Cardiac fibroblast (primary cell): Measurements from ENCODE around the gene ZMYND8.

ENCODE experiments used
- DNase-seq, 2 donors: peaks; one replicate each; pipeline versions ENCODE4 v3.0.0 to v3.0.0-alpha.2; 2010; ENCODE audit warnings: low read depth in 2 of 2
- H3K4me3 ChIP-seq, 2 donors: replicated peaks in 1 of 2; 1 replicate in 1 of 2; 2 replicates in 1 of 2; pipeline ENCODE4 v1.5.1; 2011; ENCODE audit warnings: low read depth in 2 of 2, low read length in 2 of 2, mild to moderate bottlenecking in 2 of 2, moderate library complexity in 1 of 2
- CTCF ChIP-seq: IDR thresholded peaks from one replicate; pipeline ENCODE4 v1.5.1; 2011; ENCODE audit warnings: low read depth, mild to moderate bottlenecking, low read length, inconsistent platforms

ZMYND8 gene

GRCh38 chr20:47317127-47317895, 39.2 kb downstream of the ZMYND8 start:
- TF ChIP-seq CTCF: peak; percentile 7
- peak overlapping the region in 1 of 2 donors; percentile 45 for H3K4me3 ChIP-seq
- DNase-seq: peak; percentile 97 to 99

- TF ChIP-seq CTCF: no peak
- no peak for DNase-seq
- no peak overlapping the region for H3K4me3 ChIP-seq
These were observed 39.7 kb downstream of the ZMYND8 start for GRCh38 chr20:47316776-47317126.

GRCh38 chr20:47315339-47316056, 41.0 kb downstream of the ZMYND8 start:
- no peak overlapping the region for H3K4me3 ChIP-seq
- peak; percentile 90 to 97 for DNase-seq
- TF ChIP-seq CTCF: no peak

GRCh38 chr20:47314647-47315338, 41.7 kb downstream of the ZMYND8 start:
- no peak overlapping the region for H3K4me3 ChIP-seq
- no peak for DNase-seq
- TF ChIP-seq CTCF: no peak

- DNase-seq: no peak
- TF ChIP-seq CTCF: no peak
- H3K4me3 ChIP-seq: no peak overlapping the region
These were observed 44.4 kb downstream of the ZMYND8 start for GRCh38 chr20:47311967-47312681.

- no peak for TF ChIP-seq CTCF
- no peak for DNase-seq
- no peak overlapping the region for H3K4me3 ChIP-seq
These were observed 45.3 kb downstream of the ZMYND8 start for GRCh38 chr20:47311211-47311610.
